Gastrocnemius medialis (tissue), 4 donors: ENCODE results near the gene IFT88. TPM values are rescaled to one million over a fixed set of nuclear protein-coding genes. Genes with fewer than 3 reads are reported as not detected.
A peak's percentile ranks its signal among the peaks of the same experiment; 100 is the strongest.

Source experiments
- ATAC-seq, 2 donors: fragments of 150-250 bp; one replicate each; pipeline ENCODE4 v1.9.1; 2016
- DNase-seq, 2 donors: peaks; one replicate each; pipeline ENCODE4 v3.0.0-alpha.2; 2019
- H3K27ac ChIP-seq, 4 donors: fragments of 200-600 bp; sonication (generic); 1 replicate in 1 of 4; 2 replicates in 3 of 4; pipeline ENCODE4 v1.5.1; 2016 to 2018; ENCODE audit warnings: mild to moderate bottlenecking in 2 of 4, moderate library complexity in 1 of 4
- H3K27me3 ChIP-seq, 3 donors: fragments of 200-600 bp; sonication (generic) in 2 of 3; 1 replicate in 1 of 3; 2 replicates in 2 of 3; pipeline versions ENCODE4 v1.5.1 to v1.6.0; 2016 to 2019; ENCODE audit warnings: mild to moderate bottlenecking in 1 of 3, moderate library complexity in 1 of 3
- H3K36me3 ChIP-seq, 2 donors: fragments of 200-600 bp; sonication (generic) in 1 of 2; one replicate each; pipeline ENCODE4 v1.5.1; 2017 to 2018
- H3K4me1 ChIP-seq, 2 donors: fragments of 200-600 bp; sonication (generic) in 1 of 2; one replicate each; pipeline ENCODE4 v1.5.1; 2016 to 2017; ENCODE audit warnings: mild to moderate bottlenecking in 2 of 2
- H3K4me3 ChIP-seq, 4 donors: fragments of 200-600 bp; sonication (generic) in 3 of 4; 1 replicate in 1 of 4; 2 replicates in 3 of 4; pipeline ENCODE4 v1.5.1; 2016 to 2019; ENCODE audit warnings: mild to moderate bottlenecking in 2 of 4
- H3K9me3 ChIP-seq, 3 donors: fragments of 200-600 bp; sonication (generic) in 2 of 3; 1 replicate in 1 of 3; 2 replicates in 2 of 3; pipeline ENCODE4 v1.5.1; 2016 to 2019
- POLR2A ChIP-seq, 2 donors: fragments of 450-650 bp; IDR thresholded peaks; one replicate each; pipeline ENCODE4 v1.6.1; 2017; ENCODE audit warnings: antibody characterized with exemption in 2 of 2, mild to moderate bottlenecking in 2 of 2, moderate library complexity in 2 of 2
- in situ Hi-C, 4 donors: fragments of 200-750 bp; cut with MboI; loops; one replicate each; pipeline versions ENCODE4 v1.15.0 to v1.8.0; 2017; ENCODE audit warnings: low sequenced_read_pairs in 4 of 4
- intact Hi-C: fragments of 100-400 bp; cut with DNase I; formaldehyde crosslinking; loops from one replicate; pipeline ENCODE4 v1.15.1; 2023; ENCODE audit warnings: low total_unique reads
- total RNA-seq, 4 donors: library from RNA; depleted of rRNA; stranded (reverse); fragments of >200 nt; gene quantifications; one replicate each; pipeline versions ENCODE4 v1.1.0 to v1.2.3, GENCODE V29; 2016
- TF ChIP-seq, protein P1 (sequence below), 5 experiments: fragments of 450-650 bp in 3 of 5; fragments of 200-600 bp in 2 of 5; sonication (generic) in 2 of 5; IDR thresholded peaks in 4 of 5; conservative IDR thresholded peaks in 1 of 5; 1 replicate in 4 of 5; 2 replicates in 1 of 5; pipeline ENCODE4 v1.5.1; 2016 to 2019; ENCODE audit warnings: antibody characterized with exemption in 5 of 5, mild to moderate bottlenecking in 3 of 5, moderate library complexity in 3 of 5

IFT88 gene, protein sequence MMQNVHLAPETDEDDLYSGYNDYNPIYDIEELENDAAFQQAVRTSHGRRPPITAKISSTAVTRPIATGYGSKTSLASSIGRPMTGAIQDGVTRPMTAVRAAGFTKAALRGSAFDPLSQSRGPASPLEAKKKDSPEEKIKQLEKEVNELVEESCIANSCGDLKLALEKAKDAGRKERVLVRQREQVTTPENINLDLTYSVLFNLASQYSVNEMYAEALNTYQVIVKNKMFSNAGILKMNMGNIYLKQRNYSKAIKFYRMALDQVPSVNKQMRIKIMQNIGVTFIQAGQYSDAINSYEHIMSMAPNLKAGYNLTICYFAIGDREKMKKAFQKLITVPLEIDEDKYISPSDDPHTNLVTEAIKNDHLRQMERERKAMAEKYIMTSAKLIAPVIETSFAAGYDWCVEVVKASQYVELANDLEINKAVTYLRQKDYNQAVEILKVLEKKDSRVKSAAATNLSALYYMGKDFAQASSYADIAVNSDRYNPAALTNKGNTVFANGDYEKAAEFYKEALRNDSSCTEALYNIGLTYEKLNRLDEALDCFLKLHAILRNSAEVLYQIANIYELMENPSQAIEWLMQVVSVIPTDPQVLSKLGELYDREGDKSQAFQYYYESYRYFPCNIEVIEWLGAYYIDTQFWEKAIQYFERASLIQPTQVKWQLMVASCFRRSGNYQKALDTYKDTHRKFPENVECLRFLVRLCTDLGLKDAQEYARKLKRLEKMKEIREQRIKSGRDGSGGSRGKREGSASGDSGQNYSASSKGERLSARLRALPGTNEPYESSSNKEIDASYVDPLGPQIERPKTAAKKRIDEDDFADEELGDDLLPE
- total RNA-seq, result 1 to 10 TPM; 3.5 to 9.4 (median 4.5) TPM

DNA sequence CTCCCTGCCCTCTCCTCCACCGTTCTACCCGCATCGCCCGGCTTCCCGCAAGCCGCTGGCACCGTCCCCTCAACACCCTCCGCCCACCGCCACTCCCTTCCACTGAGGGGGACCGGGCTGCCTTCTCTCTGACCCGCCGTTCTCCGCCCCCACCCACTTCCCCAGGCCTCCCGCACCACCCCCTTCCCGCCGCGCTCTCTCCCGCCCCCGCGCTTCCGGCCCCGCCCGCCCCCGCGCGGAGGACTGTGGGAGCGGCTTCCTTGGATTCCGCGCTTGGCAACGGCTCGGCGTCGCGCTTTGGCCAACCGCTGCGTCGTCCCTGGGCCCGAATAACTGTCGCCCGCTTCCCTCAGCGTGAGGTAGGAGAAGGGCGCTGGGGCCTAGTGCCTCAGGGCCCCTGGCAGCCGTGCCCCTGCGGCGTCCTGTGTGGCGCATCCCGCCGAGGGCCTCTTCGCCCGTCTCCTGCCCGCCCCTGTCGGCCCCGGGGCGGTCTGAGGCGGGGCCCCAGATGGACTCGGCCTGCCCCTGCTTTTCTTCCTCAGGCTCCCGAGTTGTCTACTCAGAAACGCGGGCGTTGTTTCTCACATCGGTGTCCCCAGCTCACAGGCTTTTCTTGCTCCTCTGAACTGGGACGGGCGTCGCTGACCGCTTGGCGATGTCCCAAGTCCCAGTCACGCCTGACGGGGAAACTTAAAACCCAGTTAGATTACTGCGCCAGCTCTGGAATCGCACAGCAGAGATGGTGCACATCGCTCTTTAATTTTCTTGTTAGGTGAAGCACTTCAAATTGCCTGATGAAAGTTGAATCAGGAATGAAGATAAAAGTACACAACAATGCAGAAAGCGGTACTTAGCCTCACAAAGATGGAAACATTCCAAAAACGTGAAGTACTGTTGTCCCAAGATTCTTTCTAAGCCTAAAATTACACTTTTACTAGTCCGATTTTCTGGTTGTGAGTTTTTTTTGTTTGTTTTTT lies at the start of gene IFT88:
IFT88 (plus strand) TSS at position 260 of the 977 bp plus-strand sequence. CDS start 7,229 bp downstream, outside the sequence.
- no peaks in the 10 kb centered on the region for H3K36me3 ChIP-seq
- peak; percentile 51 to 59 for TF ChIP-seq POLR2A (IDR thresholded peaks at IDR 0.05)
- TF ChIP-seq, protein P1, sequence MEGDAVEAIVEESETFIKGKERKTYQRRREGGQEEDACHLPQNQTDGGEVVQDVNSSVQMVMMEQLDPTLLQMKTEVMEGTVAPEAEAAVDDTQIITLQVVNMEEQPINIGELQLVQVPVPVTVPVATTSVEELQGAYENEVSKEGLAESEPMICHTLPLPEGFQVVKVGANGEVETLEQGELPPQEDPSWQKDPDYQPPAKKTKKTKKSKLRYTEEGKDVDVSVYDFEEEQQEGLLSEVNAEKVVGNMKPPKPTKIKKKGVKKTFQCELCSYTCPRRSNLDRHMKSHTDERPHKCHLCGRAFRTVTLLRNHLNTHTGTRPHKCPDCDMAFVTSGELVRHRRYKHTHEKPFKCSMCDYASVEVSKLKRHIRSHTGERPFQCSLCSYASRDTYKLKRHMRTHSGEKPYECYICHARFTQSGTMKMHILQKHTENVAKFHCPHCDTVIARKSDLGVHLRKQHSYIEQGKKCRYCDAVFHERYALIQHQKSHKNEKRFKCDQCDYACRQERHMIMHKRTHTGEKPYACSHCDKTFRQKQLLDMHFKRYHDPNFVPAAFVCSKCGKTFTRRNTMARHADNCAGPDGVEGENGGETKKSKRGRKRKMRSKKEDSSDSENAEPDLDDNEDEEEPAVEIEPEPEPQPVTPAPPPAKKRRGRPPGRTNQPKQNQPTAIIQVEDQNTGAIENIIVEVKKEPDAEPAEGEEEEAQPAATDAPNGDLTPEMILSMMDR (IDR thresholded peaks at IDR 0.05 in 4 of 5, conservative IDR thresholded peaks at IDR 0.05 in 1 of 5), result peak in 2 of 5 experiments; percentile 26 to 33
- no peaks in the 10 kb centered on the region for H3K27me3 ChIP-seq
- ATAC-seq, result peak; percentile 89 to 92
- no peaks in the 10 kb centered on the region for H3K9me3 ChIP-seq
- H3K4me3 ChIP-seq, result peak within 1 kb of the TSS; percentile 82 to 91 (median 88)
- H3K27ac ChIP-seq, result peak within 1 kb of the TSS; percentile 91 to 96 (median 96)
- intact Hi-C loops, result loop anchor here (1.0 to 10.0 kb wide), 8 partner anchors 41 to 1038 kb away; partner anchors contain the start of genes EEF1AKMT1, IL17D, MICU2 and XPO4
- H3K4me1 ChIP-seq, result peaks cover 9% of the 10 kb centered on the region in 2 donors
- in situ Hi-C loops, result no loop called here
- peak; percentile 72 to 81 for DNase-seq

DNA sequence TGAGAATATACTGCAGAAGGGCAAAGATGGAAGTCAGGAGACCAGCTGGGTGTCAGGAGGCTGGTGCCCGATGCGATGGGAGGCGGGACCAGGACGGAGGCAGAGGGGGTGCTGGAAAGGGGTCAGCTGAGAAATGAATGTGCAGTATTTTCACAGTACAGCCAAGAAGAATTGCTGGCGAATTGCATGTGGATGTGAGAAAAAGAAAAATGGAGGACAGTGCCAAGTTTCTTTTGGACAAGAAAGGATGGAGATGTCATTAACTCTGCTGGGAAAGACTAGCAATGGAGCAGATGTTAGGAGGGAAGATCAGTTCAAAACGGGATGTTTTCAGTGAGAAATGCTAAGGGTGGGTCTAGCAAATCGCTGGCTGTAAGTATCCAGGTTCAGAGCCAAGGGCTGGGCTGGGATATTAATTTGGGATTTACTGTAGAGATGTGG lies 48.3 kb upstream of the IFT88 start:
- DNase-seq (no peak), ATAC-seq (no peak)
- H3K4me3 ChIP-seq, result no peak overlapping the region
- no peaks in the 10 kb centered on the region for H3K36me3 ChIP-seq
- H3K27me3 ChIP-seq, result no peaks in the 10 kb centered on the region
- intact Hi-C loops, result loop anchor here (5.0 kb wide), 1 partner anchor 184 kb away; the partner anchor contains the start of gene IL17D
- H3K27ac ChIP-seq, result no peak overlapping the region
- H3K4me1 ChIP-seq, result no peaks in the 10 kb centered on the region
- in situ Hi-C loops, result no loop called here
- no peak for TF ChIP-seq POLR2A (IDR thresholded peaks at IDR 0.05)
- TF ChIP-seq, protein P1 (IDR thresholded peaks at IDR 0.05 in 4 of 5, conservative IDR thresholded peaks at IDR 0.05 in 1 of 5), result no peak
- H3K9me3 ChIP-seq, result no peaks in the 10 kb centered on the region

DNA sequence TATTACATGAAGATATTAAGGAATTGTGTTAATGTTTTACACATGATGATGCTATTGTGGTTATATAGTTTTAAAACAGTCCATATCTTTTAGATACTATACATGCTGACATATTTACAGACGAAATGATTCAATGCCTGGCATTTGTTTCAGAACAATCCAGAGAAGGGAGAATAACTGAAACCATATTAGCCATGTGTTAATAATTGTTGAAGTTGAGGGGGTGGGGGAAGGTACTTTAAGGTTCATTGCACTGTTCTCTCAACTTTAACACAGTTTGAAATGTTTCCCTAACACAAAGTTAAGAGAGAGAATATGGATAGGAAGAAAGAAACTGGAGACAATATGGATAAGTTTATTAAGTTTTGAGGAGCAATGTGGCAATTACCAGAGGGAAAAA lies 47.1 kb upstream of the IFT88 start:
- in situ Hi-C loops, result no loop called here

More for the DNA sequence above, 47.1 kb upstream of the IFT88 start:
- no peak for ATAC-seq
- H3K4me3 ChIP-seq, result no peak overlapping the region
- H3K4me1 ChIP-seq, result peaks cover 0 to 5% of the 10 kb centered on the region in 2 donors
- H3K36me3 ChIP-seq, result no peaks in the 10 kb centered on the region
- intact Hi-C loops, result loop anchor here (5.0 kb wide), 1 partner anchor 182 kb away; the partner anchor contains the start of gene IL17D
- no peak overlapping the region for H3K27ac ChIP-seq
- DNase-seq, result no peak
- TF ChIP-seq POLR2A (IDR thresholded peaks at IDR 0.05), result no peak
- TF ChIP-seq, protein P1 (IDR thresholded peaks at IDR 0.05 in 4 of 5, conservative IDR thresholded peaks at IDR 0.05 in 1 of 5), result no peak
- no peaks in the 10 kb centered on the region for H3K9me3 ChIP-seq
- H3K27me3 ChIP-seq, result no peaks in the 10 kb centered on the region
